GM15510 (cell line): ENCODE results near the gene HDHD2.

Experiments used
- POLR2A ChIP-seq: IDR thresholded peaks from 3 replicates; pipeline ENCODE4 v1.6.1; 2011; ENCODE audit warnings: borderline replicate concordance; ENCODE audit not compliant: insufficient read length; ENCODE audit errors: extremely low read depth

The HDHD2 gene

DNA sequence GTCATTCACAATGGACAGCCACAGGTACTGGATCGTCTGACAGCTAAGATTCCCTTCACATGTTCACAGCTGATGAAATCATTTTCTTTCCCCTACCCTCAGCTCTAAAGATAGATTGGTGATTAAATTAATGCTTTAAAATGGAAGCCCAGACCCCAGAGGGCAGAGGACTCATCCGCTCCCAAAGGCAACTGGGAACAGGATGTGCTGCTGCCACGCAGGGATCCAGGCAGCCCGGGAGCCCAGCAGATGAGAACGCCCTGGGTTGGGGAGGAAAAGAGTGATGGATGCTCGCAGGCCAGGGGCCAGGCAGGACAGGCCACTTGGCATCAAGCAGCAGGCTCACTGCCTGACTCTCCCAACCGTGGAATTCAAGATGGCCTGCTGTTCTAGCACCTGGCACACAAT, 41.3 kb downstream of the HDHD2 start:
- no peak for TF ChIP-seq POLR2A

DNA sequence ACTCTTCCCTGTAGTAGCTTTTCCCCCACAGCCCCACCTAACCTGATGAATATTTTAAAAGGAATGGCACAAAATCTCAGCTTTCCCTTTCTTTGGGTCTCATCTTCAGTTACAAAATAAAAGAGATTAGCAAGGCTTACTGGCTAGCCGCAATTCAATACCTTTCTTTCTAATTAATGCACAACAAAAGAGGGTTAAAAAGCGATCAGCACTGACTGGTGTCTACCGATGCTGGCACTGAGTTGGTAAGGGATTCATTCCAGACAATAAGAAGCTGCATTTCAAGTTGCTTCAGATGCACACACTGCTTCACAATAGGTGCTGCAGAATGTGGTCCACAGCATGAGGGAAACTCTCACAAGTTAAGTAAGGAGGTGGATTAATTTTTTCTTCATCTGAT, 41.9 kb downstream of the HDHD2 start:
- no peak for TF ChIP-seq POLR2A

DNA sequence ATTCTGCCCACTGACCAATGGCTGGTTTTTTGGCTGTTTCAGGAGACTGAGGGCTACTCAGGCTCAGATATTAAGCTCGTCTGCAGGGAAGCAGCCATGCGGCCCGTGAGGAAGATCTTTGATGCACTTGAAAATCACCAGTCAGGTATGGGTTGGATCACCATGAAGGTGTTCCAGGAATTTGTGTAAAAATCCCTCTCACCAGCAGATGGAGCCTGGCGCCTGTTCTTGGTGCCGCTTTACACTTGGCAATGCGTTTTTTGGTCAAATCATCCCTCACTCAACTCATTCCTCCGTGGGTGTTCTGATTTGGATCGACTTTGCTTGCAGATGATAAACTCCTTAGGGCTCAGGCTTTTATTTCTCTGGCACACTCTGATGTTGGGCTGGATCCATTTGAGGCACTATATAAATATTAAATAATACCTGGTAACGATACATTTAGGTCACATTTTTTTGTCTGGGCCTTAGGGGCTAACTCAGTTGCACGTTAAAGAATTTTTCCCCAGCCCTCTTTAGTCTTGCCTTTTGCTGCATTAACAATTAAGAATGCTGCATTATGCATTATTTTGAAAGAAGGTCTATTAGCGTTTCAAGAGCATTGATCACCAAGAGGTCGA, 50.0 kb downstream of the HDHD2 start:
- TF ChIP-seq POLR2A = no peak

- TF ChIP-seq POLR2A = no peak
These were observed 54.5 kb downstream of the HDHD2 start for GRCh38 chr18:47095810-47096209.

DNA sequence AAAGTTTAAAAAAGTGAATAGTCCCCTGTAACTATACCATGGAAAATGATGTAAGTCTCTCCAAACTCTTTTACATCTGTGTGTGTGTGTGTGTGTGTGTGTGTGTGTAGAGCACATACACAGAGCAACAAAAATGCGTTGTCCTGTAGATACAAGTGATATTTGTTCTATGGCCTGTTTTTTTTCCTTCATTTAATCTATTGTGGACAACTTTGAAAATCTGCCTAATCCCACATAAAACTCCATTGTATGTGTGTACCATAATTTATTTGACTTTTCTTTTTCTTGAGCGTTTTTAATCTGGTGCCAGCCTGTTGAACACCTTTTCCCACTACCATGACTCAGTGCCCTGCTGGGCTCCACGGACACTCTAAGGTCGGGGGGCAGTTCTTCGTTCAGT, 62.6 kb downstream of the HDHD2 start:
- TF ChIP-seq POLR2A = no peak

- TF ChIP-seq POLR2A = no peak
These were observed 68.7 kb downstream of the HDHD2 start for GRCh38 chr18:47081578-47081977.

DNA sequence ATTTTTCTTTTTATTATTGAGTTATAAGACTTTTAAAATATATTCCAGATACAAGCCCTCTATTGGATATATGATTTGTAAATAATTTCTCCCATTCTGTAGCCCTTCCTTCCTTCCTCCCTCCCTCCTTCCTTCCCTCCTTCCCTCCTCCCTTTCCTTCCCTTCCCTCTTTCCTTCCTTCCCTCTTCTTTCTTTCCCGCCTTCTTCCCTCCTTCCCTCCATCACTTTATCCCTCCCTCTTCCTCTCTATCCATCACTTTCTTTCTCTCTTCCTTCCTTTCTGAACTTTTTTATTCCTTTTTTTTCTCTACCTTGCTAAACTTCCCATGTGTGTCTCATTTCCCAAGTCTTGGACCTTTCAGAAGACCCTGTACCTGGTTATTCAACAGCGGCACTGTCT, 69.4 kb downstream of the HDHD2 start:
- no peak for TF ChIP-seq POLR2A

GRCh38 chr18:47077111-47077510, 73.2 kb downstream of the HDHD2 start:
- TF ChIP-seq POLR2A = no peak

GRCh38 chr18:47075098-47075883, 75.0 kb downstream of the HDHD2 start:
- no peak for TF ChIP-seq POLR2A

DNA sequence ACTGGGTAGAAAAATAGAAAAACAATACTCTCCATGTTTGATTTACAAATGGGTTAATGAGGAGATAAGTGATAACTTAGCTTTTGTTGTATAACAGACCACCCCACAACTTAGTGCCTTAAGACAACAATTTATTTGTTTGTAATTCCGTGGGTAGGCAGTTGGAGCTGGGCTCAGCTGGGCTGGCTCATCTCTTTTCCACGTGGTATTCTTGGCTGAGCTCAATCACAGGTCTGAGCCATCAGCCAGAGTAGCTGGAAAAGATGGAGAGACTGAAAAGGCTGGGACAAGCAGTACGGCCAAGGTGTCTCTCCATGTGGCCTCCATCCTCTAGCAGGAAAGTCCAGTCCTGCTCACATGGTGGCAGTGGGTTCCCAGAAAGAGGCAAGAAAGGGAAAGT, 82.7 kb downstream of the HDHD2 start:
- TF ChIP-seq POLR2A = no peak

DNA sequence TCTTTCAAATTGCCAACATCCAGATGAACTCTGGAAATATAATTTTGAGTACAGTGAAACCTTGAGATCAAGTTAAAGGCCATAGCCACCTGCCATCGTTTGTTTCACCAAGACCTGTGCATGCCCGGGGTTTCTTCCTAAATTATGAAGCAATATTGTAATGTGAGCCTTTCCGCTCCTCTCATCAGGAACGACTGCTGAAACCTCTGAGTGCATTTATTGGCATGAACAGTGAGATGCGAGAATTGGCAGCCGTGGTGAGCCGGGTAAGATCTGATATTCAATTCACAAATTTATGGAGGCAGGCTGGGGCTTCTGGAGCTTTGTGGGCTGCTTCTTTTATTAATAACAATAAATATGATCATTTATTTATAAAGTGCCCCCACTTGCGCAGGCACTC, 87.2 kb downstream of the HDHD2 start:
- TF ChIP-seq POLR2A = no peak

- no peak for TF ChIP-seq POLR2A
These were observed 87.8 kb downstream of the HDHD2 start for GRCh38 chr18:47062471-47062870.
